Breast epithelium (tissue), 4 donors: Measurements from ENCODE around the gene RAD51D. TPM values are rescaled to one million over a fixed set of nuclear protein-coding genes. Genes with fewer than 3 reads are reported as not detected.
A peak's percentile ranks its signal among the peaks of the same experiment; 100 is the strongest.

Source experiments
- DNase-seq, 2 donors: peaks; one replicate each; pipeline ENCODE4 v3.0.0-alpha.2; 2019; ENCODE audit warnings: low spot score in 2 of 2
- H3K27ac ChIP-seq, 2 donors: fragments of 200-600 bp; sonication (generic) in 1 of 2; one replicate each; pipeline ENCODE4 v1.5.1; 2016 to 2019; ENCODE audit warnings: mild to moderate bottlenecking in 1 of 2
- H3K27me3 ChIP-seq, 2 donors: fragments of 200-600 bp; sonication (generic) in 1 of 2; one replicate each; pipeline versions ENCODE4 v1.5.1 to v1.6.0; 2017 to 2019; ENCODE audit warnings: control low read depth in 1 of 2, mild to moderate bottlenecking in 1 of 2
- H3K36me3 ChIP-seq: fragments of 200-600 bp; one replicate; pipeline ENCODE4 v1.5.1; 2019
- H3K4me1 ChIP-seq, 2 donors: fragments of 200-600 bp; sonication (generic); one replicate each; pipeline ENCODE4 v1.5.1; 2016 to 2019; ENCODE audit warnings: control low read depth in 1 of 2
- H3K4me3 ChIP-seq, 3 donors: fragments of 200-600 bp; sonication (generic); 1 replicate in 2 of 3; 2 replicates in 1 of 3; pipeline ENCODE4 v1.5.1; 2016 to 2019; ENCODE audit warnings: mild to moderate bottlenecking in 3 of 3, moderate library complexity in 2 of 3
- H3K9me3 ChIP-seq, 2 donors: fragments of 200-600 bp; sonication (generic) in 1 of 2; one replicate each; pipeline ENCODE4 v1.5.1; 2016 to 2019; ENCODE audit warnings: control low read depth in 1 of 2
- POLR2A ChIP-seq: fragments of 450-650 bp; IDR thresholded peaks from one replicate; pipeline ENCODE4 v1.6.1; 2016; ENCODE audit warnings: antibody characterized with exemption, mild to moderate bottlenecking, moderate library complexity
- POLR2AphosphoS5 ChIP-seq, 3 donors: sonication (generic); formaldehyde crosslinking; IDR thresholded peaks; one replicate each; pipeline ENCODE4 v1.6.1; 2017; ENCODE audit warnings: antibody characterized with exemption in 3 of 3
- intact Hi-C: fragments of 100-400 bp; cut with DNase I; formaldehyde crosslinking; loops from one replicate; pipeline ENCODE4 v1.15.1; 2023; ENCODE audit warnings: low total_unique reads
- total RNA-seq, 3 donors: library from RNA; depleted of rRNA; stranded (reverse); fragments of >200 nt; gene quantifications; one replicate each; pipeline ENCODE4 v1.1.0, GENCODE V29; 2016
- TF ChIP-seq, protein P1 (sequence below), 3 donors: fragments of 450-650 bp; IDR thresholded peaks; one replicate each; pipeline ENCODE4 v1.5.1; 2016 to 2017; ENCODE audit warnings: antibody characterized with exemption in 3 of 3, mild to moderate bottlenecking in 3 of 3, moderate library complexity in 3 of 3

RAD51D gene
- total RNA-seq, 3 donors from 2014 or later, result 7.9 to 12.6 (median 10.5) TPM

DNA sequence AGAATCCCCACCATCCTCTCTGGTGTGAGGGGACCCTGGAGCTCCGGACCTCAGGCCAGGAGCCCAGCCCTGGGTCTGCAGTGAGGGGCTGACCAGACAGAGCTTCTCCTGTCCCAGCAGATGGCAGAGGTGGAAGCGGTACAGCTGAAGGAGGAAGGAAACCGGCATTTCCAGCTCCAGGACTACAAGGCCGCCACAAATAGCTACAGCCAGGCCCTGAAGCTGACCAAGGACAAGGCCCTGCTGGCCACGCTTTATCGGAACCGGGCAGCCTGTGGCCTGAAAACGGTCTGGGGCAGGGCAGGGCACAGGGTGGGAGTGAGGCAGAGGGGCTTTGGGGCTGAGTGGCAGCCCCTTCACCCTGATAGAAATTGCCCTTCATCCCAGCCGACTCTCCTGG lies 28.5 kb upstream of the RAD51D start:
- H3K27ac ChIP-seq, result no peak overlapping the region
- TF ChIP-seq POLR2A (no peak), POLR2AphosphoS5 (IDR thresholded peaks at IDR 0.05) (no peak)
- TF ChIP-seq, protein P1, sequence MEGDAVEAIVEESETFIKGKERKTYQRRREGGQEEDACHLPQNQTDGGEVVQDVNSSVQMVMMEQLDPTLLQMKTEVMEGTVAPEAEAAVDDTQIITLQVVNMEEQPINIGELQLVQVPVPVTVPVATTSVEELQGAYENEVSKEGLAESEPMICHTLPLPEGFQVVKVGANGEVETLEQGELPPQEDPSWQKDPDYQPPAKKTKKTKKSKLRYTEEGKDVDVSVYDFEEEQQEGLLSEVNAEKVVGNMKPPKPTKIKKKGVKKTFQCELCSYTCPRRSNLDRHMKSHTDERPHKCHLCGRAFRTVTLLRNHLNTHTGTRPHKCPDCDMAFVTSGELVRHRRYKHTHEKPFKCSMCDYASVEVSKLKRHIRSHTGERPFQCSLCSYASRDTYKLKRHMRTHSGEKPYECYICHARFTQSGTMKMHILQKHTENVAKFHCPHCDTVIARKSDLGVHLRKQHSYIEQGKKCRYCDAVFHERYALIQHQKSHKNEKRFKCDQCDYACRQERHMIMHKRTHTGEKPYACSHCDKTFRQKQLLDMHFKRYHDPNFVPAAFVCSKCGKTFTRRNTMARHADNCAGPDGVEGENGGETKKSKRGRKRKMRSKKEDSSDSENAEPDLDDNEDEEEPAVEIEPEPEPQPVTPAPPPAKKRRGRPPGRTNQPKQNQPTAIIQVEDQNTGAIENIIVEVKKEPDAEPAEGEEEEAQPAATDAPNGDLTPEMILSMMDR (IDR thresholded peaks at IDR 0.05), result no peak
- intact Hi-C loops, result no loop called here

DNA sequence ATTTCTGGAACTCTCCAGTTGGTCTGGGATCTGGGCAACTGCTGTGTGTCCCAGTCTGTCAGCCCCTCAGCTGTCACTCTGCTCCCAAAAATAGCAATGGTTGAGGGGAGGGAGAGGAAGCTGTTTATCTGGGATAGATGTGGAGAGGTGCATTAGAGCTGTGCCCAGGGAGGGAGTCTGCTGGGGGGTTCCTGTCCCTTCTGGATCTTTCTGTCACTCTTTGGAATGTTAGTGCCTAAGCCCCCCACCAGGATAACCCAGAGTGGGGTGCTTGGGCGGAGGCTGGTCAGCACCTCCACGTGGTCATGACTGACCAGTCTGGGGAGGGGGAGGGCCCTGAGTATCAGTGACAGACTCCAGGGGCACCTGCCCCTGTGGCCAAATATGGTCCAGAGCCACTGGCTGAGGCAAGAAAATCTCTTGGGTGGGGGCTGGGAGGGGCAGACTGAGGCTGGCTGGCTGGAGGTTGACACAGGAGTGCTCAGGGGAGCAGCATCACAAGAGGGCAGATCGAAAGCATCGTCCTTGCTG lies 27.8 kb upstream of the RAD51D start, which contains the start of gene UNC45B:
TSS of gene UNC45B (plus strand) at position 443 of the 531 bp plus-strand sequence. CDS start 447 bp downstream, outside the sequence.
- Histone ChIP-seq H3K36me3 (no peaks in the 10 kb centered on the region), H3K4me1 (no peaks in the 10 kb centered on the region), H3K27me3 (no peaks in the 10 kb centered on the region), H3K9me3 (no peaks in the 10 kb centered on the region), H3K4me3 (no peak within 1 kb of the TSS), H3K27ac (no peak within 1 kb of the TSS)
- TF ChIP-seq POLR2AphosphoS5 (IDR thresholded peaks at IDR 0.05) (no peak), POLR2A (no peak)
- TF ChIP-seq, protein P1 (IDR thresholded peaks at IDR 0.05), result no peak
- intact Hi-C loops, result no loop called here
- DNase-seq, result no peak

More for the DNA sequence above, 28.5 kb upstream of the RAD51D start:
- no peak for DNase-seq
- no peak overlapping the region for H3K4me3 ChIP-seq
- H3K36me3 ChIP-seq, result no peaks in the 10 kb centered on the region
- H3K27me3 ChIP-seq, result no peaks in the 10 kb centered on the region
- no peaks in the 10 kb centered on the region for H3K9me3 ChIP-seq
- H3K4me1 ChIP-seq, result no peaks in the 10 kb centered on the region

DNA sequence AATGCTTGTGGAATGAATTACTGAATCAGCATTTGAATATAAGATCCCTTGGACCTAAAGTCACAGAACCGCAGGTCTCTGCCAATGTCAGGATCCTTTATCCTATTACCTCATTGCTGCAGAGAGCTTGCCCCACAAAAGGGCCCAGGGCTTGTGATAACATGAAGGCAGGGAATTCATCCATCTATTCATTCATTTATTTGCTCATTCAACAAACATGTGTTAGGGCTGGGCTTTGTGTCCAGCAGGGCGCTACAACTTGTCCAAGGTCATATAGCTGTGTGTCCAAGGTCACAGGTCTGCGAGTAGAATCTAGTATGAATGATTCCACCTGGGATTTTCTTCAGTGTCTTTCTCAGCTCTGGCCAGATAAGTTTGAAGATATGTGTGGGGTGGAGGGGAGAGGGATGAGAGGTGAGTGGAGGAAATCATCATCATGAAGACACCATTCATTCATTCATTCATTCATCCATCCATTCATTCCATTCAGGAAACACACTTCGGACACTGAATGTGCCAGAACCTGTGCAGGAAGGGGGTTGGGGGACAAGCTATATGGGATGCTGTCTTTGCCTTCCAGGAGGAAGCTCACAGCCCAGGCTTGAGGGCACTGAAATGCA lies 26.7 kb upstream of the RAD51D start:
- intact Hi-C loops, result no loop called here
- DNase-seq, result no peak
- no peaks in the 10 kb centered on the region for H3K9me3 ChIP-seq
- no peaks in the 10 kb centered on the region for H3K4me1 ChIP-seq
- no peak overlapping the region for H3K4me3 ChIP-seq
- H3K27ac ChIP-seq, result no peak overlapping the region
- H3K36me3 ChIP-seq, result no peaks in the 10 kb centered on the region
- H3K27me3 ChIP-seq, result no peaks in the 10 kb centered on the region
- no peak for TF ChIP-seq POLR2A
- TF ChIP-seq, protein P1 (IDR thresholded peaks at IDR 0.05), result no peak
- no peak for TF ChIP-seq POLR2AphosphoS5 (IDR thresholded peaks at IDR 0.05)

DNA sequence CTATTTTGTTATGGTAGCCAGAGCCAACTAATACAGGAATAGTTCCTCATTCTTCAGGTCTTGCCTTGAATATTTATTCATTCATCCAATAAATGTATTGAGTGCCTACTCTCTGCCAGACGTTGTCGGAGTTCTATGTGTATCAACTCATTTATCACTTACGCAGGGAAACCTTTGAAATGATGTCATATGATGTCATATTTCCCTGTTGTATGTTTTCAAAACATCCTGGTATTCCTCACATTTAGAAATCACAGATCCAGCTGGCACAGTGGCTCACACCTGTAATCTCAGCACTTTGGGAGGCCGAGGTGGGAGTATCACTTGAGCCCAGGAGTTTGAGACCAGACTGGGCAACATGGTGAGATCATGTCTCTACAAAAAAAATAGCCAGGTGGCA lies 25.2 kb upstream of the RAD51D start:
- peaks cover 0 to 6% of the 10 kb centered on the region in 2 donors for H3K4me1 ChIP-seq
- no peak for DNase-seq
- H3K27me3 ChIP-seq, result no peaks in the 10 kb centered on the region
- no peaks in the 10 kb centered on the region for H3K9me3 ChIP-seq
- H3K27ac ChIP-seq, result no peak overlapping the region
- TF ChIP-seq, protein P1 (IDR thresholded peaks at IDR 0.05), result no peak
- no peak for TF ChIP-seq POLR2A
- TF ChIP-seq POLR2AphosphoS5 (IDR thresholded peaks at IDR 0.05), result no peak
- no peaks in the 10 kb centered on the region for H3K36me3 ChIP-seq
- intact Hi-C loops, result no loop called here
- no peak overlapping the region for H3K4me3 ChIP-seq

DNA sequence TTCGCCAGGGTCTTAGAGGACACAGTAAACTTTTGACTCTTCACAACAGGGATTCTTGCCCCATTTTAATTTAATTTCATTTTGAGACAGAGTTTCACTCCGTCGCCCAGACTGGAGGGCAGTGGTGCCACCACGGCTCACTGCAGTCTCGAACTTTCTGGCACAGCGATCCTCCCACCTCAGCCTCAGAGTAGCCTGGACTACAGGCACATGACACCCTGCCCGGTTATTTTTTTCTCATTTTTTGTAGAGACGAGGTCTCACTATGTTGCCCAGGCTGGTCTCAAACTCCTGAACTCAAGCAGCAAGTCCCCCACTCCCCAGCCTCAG lies 22.8 kb upstream of the RAD51D start:
- no peaks in the 10 kb centered on the region for H3K36me3 ChIP-seq
- peak overlapping the region in 1 of 2 donors; percentile 14 for H3K27ac ChIP-seq
- intact Hi-C loops, result no loop called here
- no peaks in the 10 kb centered on the region for H3K27me3 ChIP-seq
- DNase-seq, result no peak
- H3K4me1 ChIP-seq, result peaks cover 0 to 6% of the 10 kb centered on the region in 2 donors
- peak overlapping the region; percentile 71 to 95 (median 94) for H3K4me3 ChIP-seq
- no peaks in the 10 kb centered on the region for H3K9me3 ChIP-seq
- TF ChIP-seq POLR2A (no peak), POLR2AphosphoS5 (IDR thresholded peaks at IDR 0.05) (no peak)
- TF ChIP-seq, protein P1 (IDR thresholded peaks at IDR 0.05), result no peak
